GM21576 (cell line): Measurements from ENCODE around the gene IRF5.
A peak's percentile ranks its signal among the peaks of the same experiment; 100 is the strongest.
"Not testable (repeated sequence)": the region's sequence is repeated elsewhere in the genome, so short reads cannot be mapped to it uniquely, and the experiment has no call there.

Source experiments
- ATAC-seq: cut with Tn5 transposase; IDR thresholded peaks from one replicate; pipeline ENCODE4 v1.9.1; 2021; ENCODE audit warnings: mild to moderate bottlenecking, moderate library complexity; ENCODE audit not compliant: unreplicated experiment

The IRF5 gene

DNA sequence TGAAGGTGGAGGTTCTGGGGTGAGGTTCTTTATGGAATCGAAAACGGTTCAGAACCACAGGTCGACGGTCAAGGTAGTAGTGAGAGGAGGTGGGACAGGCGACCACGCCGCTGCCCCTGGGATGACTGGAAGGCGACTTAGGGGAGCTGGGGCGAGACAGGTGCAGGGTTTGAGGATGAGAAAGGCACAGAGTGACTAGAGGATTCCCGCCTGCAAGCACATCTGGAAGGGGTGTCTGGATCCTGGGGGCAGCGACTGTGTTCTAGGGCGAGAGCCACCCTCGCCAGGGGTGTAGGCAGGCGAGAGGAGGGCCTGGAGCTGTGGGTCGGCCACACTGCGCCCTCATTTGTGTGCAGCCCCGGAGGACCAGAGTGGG lies 468 bp upstream of the IRF5 start:
- ATAC-seq = no peak

DNA sequence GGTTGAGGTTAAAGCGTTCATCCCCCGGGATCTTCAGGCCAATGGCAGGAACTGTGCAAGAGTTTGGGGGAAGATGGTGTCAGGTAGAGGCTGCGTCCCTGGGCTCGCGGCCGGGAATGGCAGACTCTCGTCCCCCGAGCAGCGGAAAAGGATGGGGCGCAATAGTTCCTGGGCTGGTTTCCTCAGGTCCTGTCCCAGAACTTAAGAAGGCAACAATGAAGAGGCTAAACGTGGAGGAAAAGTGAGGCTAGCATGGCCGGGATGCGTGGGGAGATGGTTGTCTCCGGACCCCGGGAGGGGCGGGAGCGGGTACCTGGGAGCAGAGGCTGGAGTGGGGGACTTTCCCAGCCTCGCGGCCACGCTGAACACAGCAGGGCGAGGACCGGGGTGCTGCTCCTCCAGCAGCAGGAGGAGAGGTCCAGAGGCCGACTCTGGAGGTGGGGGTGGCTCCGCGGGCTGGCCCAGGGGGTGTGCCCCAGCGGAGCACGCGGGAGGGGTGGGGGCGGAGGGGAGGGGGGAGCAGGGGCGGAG lies 882 bp downstream of the IRF5 start:
- ATAC-seq = no peak

DNA sequence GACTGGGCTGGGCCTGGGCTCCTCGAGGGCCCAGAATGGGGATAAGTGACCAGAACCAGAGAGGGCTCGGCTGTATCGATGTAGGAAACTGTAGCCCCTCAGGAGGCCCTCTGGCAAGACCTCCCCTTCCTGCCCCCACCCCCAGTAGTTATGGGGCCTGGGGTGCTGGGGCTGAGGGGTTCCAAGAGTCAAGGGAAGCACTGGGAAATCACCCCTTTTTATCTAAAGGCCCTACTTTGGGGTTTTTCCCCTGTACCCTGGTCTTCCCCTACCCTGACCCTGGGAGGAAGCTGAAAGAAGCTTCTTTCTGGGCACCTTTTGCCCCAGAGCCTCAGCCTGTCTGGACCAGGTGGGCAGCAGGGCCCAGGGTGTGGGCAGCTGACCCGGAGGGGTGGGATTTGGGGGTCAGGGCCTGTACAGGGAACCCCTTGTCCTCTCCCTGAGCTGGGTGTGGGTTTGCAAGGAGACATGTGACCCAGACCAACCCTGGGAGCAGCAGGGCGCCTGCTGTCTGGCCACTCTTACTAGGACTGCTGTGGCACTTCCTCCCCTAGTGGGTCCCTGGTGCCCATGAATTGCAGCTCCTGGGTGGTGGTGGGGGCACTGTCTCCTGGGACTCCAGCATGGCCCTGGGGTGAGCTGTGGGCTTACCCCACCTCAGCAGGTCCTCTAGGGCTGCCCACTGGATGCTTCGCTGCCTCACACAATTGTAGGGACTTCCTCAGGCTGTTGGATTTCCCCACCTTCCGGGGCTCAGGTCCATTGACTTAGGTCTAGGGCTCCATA lies 1.5 kb downstream of the IRF5 start:
- ATAC-seq = no peak

DNA sequence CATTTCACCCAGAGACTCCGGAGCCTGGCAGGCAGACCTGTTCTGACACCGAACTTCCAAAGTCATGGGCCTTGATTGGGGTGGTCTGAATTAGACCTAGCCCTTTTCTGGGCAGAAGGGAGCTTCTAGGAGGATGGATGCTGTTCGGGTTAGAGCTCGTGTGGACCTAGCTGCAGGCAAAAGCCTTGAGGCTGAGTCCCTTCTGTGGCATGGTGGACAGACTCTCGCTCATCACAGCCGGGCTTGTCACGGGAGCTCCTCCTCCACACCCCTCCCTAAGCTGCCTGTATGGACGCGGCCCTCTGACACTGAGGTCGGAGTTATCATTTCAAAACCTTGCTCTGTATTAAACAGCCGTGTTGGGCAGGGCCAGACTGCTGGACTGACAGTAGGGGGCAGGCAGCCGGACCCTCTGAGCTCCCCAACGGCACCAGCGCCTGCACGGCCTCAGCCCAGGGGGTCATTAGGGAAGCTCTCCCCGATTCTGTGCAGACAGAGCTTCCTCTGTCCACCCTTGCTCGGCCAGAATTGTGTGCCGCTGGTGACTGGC lies 2.2 kb downstream of the IRF5 start:
- peak; percentile 16 for ATAC-seq

DNA sequence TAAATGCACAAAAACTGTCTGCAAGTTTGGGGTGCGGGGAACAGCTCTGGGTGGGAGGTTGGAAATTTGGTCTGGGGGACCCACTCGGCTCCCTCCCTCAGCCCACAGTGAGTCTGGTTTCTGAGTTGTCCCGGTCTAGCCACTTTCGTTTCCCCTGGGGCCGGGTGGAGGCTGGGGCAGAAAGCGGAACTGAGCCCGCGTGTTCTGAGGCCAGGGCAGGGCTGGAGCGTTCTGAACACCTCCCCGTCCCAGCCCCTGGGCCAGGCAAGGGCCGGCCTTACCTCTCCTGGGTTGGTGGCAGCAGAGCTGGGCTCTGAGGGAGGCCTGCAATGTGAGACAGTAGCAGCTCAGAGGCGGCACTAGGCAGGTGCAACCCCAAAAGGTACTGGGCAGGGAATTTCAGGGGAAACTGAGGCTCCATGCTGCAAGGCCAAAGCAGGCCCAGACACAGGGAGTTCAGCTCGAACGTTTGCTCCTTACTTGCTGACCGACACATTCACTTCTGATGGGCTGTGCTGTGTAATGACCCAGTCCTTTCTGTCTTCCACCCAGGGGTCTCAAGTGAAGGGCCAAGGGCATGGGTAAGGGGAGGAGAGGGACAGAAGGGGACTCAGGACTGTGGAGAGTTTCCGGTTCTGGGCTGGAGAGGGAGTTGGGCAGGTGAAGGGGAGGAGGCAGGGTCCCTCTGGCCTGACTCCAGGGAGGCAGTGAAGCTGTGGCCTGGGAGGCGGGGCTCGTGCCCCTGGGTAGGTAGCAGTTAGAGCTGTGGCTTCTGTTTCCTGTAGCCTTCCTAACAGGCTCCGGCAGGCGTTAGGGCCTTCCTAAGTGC lies 3.0 kb downstream of the IRF5 start:
- ATAC-seq = peak; percentile 57

DNA sequence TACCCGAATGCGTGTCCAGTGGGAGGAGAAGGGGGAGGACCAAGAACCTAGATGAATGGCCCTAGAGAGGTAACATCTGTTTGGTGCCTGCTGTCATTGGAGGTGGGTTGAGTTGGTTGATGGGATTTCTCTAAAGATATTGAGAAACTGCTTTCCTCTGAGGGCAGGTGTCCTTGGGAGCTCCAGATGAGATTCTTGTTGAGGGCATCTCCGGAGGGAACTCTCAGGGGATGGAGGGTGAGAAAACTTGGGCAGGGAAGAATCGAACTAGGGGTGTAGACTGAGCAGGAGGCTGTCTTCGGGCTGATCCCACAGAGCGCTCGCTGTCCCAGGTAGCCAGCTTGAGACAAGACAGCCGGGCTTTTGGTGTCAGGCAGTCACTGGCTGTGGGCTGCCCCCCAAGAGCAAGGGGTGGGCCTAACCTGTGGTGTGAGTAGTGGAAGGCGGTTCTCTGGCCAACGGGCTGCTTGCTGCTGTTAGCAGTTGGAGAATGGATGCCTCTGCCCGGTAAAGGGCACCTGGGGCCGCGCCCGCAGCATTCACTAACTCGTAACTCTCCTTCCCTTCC lies 3.7 kb downstream of the IRF5 start:
- no peak for ATAC-seq

DNA sequence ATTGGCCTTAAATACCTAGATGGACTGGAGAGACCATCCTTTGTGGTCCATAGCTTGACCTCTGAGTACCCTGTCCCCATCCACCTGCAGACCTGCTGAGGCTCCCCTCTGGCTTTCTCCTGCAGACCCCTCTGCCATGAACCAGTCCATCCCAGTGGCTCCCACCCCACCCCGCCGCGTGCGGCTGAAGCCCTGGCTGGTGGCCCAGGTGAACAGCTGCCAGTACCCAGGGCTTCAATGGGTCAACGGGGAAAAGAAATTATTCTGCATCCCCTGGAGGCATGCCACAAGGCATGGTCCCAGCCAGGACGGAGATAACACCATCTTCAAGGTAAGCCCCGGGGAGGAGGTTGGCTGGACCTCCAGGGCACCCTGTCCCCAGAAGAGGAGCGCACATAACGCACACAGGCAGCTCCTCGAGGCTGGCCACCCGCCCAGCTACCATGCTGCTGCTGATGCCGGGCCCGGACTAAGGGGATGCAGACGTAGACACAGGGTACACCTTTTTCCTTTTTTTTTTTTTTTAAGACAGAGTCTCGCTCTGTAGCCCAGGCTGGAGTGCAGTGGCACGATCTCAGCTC lies 4.3 kb downstream of the IRF5 start:
- ATAC-seq = no peak

DNA sequence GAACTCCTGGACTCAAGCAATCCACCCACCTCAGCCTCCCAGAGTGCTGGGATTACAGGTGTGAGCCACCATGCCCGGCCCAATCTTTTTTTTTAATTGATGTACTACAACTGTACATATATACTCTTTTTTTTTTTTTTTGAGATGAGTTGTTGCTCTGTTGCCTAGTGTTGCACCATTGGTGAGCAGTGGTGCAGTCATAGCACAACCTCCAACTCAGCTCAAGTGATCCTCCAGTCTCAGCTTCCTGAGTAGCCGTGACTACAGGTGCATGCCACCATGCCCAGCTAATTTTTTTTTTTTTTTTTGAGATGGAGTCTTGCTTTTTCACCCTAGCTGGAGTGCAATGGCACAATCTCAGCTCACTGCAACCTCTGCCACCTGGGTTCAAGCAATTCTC lies 5.5 kb downstream of the IRF5 start:
- not testable (repeated sequence) for ATAC-seq

DNA sequence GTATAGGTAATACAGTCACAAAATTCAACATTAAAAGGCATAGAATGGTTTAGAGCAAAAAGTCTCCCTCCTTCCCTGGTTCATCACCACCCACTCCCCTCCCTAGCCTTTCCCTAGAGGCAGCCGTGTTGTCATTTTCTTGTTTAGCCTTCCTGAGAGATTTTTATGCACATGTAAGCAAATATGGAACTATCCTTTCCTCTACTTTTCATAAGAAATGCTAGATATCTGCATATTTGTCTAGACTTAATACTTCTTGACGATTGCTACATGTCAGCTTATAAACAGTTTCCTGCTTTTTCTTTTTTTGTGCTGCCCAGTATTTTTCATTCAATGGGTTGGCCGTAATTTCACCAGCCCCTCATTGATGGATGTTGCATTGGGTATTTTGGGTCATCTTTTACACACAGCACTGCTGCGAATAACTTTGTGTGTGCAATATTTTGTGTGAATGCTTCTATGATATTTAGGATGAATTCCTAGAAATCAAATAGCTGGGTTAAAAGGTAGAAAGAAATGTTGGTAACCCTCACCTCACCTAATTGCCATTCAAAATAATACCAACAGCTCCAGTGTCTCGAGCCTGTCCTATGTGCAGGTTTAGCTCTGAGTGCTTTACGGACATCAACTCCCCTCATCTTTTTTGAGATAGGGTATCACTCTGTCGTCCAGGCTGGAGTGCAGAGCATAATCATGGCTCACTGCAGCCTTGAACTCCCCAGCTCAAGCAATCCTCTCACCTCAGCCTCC lies 6.9 kb downstream of the IRF5 start:
- no peak for ATAC-seq

DNA sequence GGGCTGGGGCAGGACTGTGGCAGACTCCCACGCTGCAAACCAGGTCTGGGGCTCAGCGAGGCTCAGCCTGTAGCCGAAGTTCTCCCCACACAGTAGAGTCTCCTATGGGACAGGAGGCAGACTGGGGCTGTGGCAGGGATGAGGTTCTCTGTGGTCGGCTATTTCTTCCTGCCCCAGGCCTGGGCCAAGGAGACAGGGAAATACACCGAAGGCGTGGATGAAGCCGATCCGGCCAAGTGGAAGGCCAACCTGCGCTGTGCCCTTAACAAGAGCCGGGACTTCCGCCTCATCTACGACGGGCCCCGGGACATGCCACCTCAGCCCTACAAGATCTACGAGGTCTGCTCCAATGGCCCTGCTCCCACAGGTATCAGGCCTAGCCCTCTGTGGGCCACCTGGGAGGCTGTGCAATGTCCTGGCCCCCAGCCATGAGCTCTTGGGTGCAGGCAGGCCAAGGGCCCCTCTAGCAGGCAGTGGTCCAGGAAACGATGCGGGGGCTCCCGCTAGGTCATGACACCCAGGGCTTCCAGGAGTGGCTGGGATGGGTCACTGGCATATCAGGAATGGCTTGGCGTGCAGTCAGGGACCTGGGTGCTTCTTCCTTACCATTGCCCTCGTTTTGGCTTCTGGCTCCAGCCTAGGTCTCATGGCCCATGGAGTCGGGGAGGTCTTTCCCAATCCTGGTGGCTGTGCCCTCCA lies 8.1 kb downstream of the IRF5 start:
- no peak for ATAC-seq

DNA sequence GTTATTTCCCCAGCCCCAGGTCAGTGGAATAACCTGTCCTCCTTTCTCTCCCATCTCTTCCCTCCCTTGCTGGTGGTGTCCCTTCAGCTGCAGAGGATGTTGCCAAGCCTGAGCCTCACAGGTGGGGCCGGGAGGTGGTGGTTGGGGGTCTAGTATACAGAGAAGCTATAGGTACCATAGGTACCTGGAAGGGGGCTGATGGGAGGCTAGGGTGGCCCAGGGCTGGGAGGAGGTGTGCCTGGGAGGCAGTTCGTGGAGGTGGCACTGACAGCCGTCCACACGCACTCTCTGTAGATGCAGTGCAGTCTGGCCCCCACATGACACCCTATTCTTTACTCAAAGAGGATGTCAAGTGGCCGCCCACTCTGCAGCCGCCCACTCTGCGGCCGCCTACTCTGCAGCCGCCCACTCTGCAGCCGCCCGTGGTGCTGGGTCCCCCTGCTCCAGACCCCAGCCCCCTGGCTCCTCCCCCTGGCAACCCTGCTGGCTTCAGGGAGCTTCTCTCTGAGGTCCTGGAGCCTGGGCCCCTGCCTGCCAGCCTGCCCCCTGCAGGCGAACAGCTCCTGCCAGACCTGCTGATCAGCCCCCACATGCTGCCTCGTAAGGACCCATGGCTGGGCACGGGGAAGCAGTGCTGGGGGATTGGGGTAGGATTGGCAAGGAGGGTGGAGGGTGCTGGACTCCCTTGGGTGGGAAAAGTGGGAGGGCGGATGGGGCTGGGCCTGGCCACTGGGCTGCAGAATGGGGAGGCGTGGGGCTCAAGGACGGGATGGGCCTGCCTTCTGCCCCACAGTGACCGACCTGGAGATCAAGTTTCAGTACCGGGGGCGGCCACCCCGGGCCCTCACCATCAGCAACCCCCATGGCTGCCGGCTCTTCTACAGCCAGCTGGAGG lies 9.5 kb downstream of the IRF5 start:
- ATAC-seq = no peak

DNA sequence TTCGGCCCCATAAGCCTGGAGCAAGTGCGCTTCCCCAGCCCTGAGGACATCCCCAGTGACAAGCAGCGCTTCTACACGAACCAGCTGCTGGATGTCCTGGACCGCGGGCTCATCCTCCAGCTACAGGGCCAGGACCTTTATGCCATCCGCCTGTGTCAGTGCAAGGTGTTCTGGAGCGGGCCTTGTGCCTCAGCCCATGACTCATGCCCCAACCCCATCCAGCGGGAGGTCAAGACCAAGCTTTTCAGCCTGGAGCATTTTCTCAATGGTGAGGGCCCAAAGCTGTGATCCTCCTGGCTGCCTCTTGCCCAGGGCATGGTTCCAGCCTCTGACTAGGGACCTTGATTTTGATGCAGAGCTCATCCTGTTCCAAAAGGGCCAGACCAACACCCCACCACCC lies 10.1 kb downstream of the IRF5 start:
- ATAC-seq = no peak

DNA sequence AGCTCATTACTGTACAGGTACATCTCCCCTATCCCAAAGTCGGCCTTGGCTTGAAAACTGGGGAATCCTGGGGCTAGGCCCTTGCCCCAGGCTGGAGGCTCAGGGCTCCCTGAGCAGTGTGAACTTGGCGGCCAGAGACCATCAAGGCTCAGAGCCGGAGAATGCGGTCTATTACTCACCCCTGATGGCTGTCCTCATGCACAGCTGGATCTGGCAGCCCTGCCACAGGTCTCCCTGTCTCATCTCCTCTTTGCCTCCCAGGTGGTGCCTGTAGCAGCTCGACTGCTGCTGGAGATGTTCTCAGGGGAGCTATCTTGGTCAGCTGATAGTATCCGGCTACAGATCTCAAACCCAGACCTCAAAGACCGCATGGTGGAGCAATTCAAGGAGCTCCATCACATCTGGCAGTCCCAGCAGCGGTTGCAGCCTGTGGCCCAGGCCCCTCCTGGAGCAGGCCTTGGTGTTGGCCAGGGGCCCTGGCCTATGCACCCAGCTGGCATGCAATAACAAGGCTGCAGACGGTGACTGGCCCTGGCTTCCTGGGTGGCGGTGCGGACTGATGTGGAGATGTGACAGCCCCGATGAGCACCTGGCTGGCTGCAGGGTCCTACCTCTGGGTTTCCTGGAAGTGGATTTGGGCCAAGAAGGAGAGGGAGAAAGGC lies 10.7 kb downstream of the IRF5 start:
- ATAC-seq = no peak

DNA sequence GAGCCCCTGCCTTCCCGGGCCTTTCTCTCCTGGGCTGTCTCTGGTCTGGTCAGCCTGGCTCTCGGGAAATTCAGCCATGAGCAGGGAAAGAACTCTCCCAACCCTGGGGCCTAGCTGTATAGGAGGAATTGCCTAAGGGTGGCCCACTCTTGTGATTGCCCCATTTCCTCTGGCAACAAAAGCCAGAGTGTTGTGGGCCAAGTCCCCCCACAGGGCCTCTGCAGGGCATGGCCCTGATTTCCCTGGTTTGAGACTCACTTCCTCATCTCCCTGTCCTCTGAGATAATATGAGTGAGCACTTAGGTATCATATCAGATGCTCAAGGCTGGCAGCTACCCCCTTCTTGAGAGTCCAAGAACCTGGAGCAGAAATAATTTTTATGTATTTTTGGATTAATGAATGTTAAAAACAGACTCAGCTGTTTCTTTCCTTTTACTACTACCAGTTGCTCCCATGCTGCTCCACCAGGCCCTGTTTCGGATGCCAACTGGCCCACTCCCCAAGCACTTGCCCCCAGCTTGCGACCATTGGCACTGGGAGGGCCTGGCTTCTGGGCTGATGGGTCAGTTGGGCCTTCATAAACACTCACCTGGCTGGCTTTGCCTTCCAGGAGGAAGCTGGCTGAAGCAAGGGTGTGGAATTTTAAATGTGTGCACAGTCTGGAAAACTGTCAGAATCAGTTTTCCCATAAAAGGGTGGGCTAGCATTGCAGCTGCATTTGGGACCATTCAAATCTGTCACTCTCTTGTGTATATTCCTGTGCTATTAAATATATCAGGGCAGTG lies 11.4 kb downstream of the IRF5 start:
- ATAC-seq = no peak

DNA sequence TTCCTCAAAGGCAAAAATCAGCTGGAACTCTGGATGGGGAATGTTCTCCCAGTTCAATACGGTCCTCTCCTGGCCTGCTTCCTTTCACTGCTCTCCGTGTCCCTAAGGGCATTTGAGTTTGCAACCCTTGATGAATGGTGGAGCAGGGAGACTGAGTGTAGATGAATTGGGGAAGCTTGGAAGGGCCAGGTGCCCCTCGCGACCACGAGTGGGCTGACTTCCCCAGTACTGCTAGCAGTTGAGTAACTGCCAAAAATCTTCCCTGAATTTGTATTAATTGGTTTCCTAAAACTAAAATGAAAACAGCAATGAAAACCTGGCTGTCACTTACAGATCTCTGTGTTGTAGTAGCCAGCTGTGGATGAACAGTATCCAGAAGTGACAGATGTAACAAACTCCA lies 13.6 kb downstream of the IRF5 start:
- no peak for ATAC-seq

DNA sequence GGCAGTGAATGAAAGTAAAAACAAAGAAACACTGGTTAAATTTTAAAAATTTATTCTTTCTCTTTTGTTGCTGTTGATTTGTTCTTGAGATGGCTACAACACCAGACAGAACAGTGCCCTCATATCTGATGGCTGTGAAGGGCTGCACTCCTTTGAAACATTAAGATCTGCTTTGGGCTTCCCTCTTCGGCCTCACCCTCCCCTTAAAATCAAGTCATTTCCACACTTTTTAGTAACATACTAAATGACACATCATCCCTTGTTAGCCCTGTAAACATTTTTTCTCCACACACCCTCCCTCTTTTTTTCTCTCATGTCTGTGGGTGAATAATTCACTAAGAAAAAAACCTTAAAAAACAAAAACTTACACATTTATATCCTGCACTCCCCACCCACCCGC lies 16.4 kb downstream of the IRF5 start:
- no peak for ATAC-seq
